ENCODE measurements around the gene SLC8A3. TPM values are rescaled to one million over a fixed set of nuclear protein-coding genes. Genes with fewer than 3 reads are reported as not detected.

Gene SLC8A3
- total and polyA plus RNA-seq, 2 experiments from 2014 or later = not detected

GRCh38 chr14:70114621-70115156 lies 74.1 kb downstream of the SLC8A3 start:
- H3K9ac ChIP-seq = no peak overlapping the region
- DNase-seq = no peak
- no peak for TF ChIP-seq EZH2 (IDR thresholded peaks at IDR 0.05; ENCODE audit: insufficient read depth, poor library complexity, severe bottlenecking)
- no peak for TF ChIP-seq EZH2phosphoT487 (IDR thresholded peaks at IDR 0.05; ENCODE audit: insufficient read depth, low read depth)
- H4K20me1 ChIP-seq (ENCODE audit: insufficient read depth) = no peaks in the 10 kb centered on the region
- WGBS, 2 experiments (ENCODE audit: low coverage in 1 of 2, low lambda C conversion rate in 2 of 2, missing lambda C conversion rate in 2 of 2) = 28 to 36% methylated on average over 10 to 12 of the region's 12 CpGs
- no peaks in the 10 kb centered on the region for H3F3A ChIP-seq (ENCODE audit: insufficient read depth)
- H3K27me3 ChIP-seq (replicated peaks; ENCODE audit: insufficient read depth) = no peaks in the 10 kb centered on the region
- no peaks in the 10 kb centered on the region for H3K36me3 ChIP-seq (ENCODE audit: low read depth)
- in situ Hi-C loops (cut with MboI) = no loop called here
- H3K27ac ChIP-seq = no peak overlapping the region
- no peaks in the 10 kb centered on the region for H3K9me2 ChIP-seq (ENCODE audit: insufficient read depth)
- no peaks in the 10 kb centered on the region for H3K4me1 ChIP-seq (ENCODE audit: insufficient read depth)
- H3K4me3 ChIP-seq = no peak overlapping the region
- H3K4me2 ChIP-seq (ENCODE audit: unreplicated experiment) = no peak overlapping the region
- H3K9me3 ChIP-seq (ENCODE audit: low read depth) = no peaks in the 10 kb centered on the region
- H2AFZ ChIP-seq = no peak overlapping the region
- no peaks in the 10 kb centered on the region for H3K79me2 ChIP-seq (ENCODE audit: insufficient read depth)

- TF ChIP-seq EZH2phosphoT487 (IDR thresholded peaks at IDR 0.05; ENCODE audit: insufficient read depth, low read depth) (no peak), EZH2 (IDR thresholded peaks at IDR 0.05; ENCODE audit: insufficient read depth, poor library complexity, severe bottlenecking) (no peak)
- WGBS, 2 experiments (ENCODE audit: low coverage in 1 of 2, low lambda C conversion rate in 2 of 2, missing lambda C conversion rate in 2 of 2) = 33 to 35% methylated on average over 2 of the region's 2 CpGs
- Histone ChIP-seq H3K4me1 (ENCODE audit: insufficient read depth) (no peaks in the 10 kb centered on the region), H3K27me3 (replicated peaks; ENCODE audit: insufficient read depth) (no peaks in the 10 kb centered on the region), H3K4me3 (no peak overlapping the region), H3K79me2 (ENCODE audit: insufficient read depth) (no peaks in the 10 kb centered on the region), H3F3A (ENCODE audit: insufficient read depth) (no peaks in the 10 kb centered on the region), H3K4me2 (ENCODE audit: unreplicated experiment) (no peak overlapping the region), H3K9ac (no peak overlapping the region), H3K36me3 (ENCODE audit: low read depth) (no peaks in the 10 kb centered on the region), H3K27ac (no peak overlapping the region), H2AFZ (no peak overlapping the region), H4K20me1 (ENCODE audit: insufficient read depth) (no peaks in the 10 kb centered on the region), H3K9me2 (ENCODE audit: insufficient read depth) (no peaks in the 10 kb centered on the region), H3K9me3 (ENCODE audit: low read depth) (no peaks in the 10 kb centered on the region)
- in situ Hi-C loops (cut with MboI) = no loop called here
- no peak for DNase-seq
These were observed 75.5 kb downstream of the SLC8A3 start for GRCh38 chr14:70113211-70113610.

DNA sequence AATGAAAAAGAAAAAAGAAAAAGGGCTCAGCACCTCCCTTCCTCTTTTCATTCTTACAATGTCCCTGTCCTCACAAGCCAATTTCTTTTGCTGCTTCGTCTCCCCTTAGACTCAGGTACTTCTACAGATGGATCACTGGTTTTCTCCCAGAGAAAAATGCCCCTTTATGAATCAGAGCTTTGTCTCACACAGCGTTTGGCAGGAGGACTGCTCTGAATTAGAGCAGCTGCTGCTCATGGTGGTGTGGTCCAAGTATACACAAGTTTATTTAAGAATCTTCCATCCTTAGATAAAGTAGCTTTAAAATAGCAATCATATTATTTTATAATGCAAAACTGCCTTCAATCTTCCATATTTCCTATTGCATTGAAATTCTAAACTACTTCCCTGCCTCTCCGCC lies 80.3 kb downstream of the SLC8A3 start:
- no peak for DNase-seq
- Histone ChIP-seq H3K79me2 (ENCODE audit: insufficient read depth) (no peaks in the 10 kb centered on the region), H4K20me1 (ENCODE audit: insufficient read depth) (no peaks in the 10 kb centered on the region), H3K9ac (no peak overlapping the region), H3F3A (ENCODE audit: insufficient read depth) (no peaks in the 10 kb centered on the region), H3K4me2 (ENCODE audit: unreplicated experiment) (no peak overlapping the region), H3K9me3 (ENCODE audit: low read depth) (no peaks in the 10 kb centered on the region), H3K4me1 (ENCODE audit: insufficient read depth) (no peaks in the 10 kb centered on the region), H2AFZ (no peak overlapping the region), H3K27me3 (replicated peaks; ENCODE audit: insufficient read depth) (peaks cover 17% of the 10 kb centered on the region; the same call in 1 of the 2 replicates), H3K36me3 (ENCODE audit: low read depth) (no peaks in the 10 kb centered on the region), H3K4me3 (no peak overlapping the region), H3K9me2 (ENCODE audit: insufficient read depth) (no peaks in the 10 kb centered on the region), H3K27ac (no peak overlapping the region)
- in situ Hi-C loops (cut with MboI) = no loop called here
- 10 to 12% methylated on average over 3 of the region's 3 CpGs for WGBS, 2 experiments (ENCODE audit: low coverage in 1 of 2, low lambda C conversion rate in 2 of 2, missing lambda C conversion rate in 2 of 2)
- no peak for TF ChIP-seq EZH2phosphoT487 (IDR thresholded peaks at IDR 0.05; ENCODE audit: insufficient read depth, low read depth)
- no peak for TF ChIP-seq EZH2 (IDR thresholded peaks at IDR 0.05; ENCODE audit: insufficient read depth, poor library complexity, severe bottlenecking)

GRCh38 chr14:70107309-70107708 lies 81.4 kb downstream of the SLC8A3 start:
- Histone ChIP-seq H3K9me2 (ENCODE audit: insufficient read depth) (no peaks in the 10 kb centered on the region), H4K20me1 (ENCODE audit: insufficient read depth) (no peaks in the 10 kb centered on the region), H3K27me3 (replicated peaks; ENCODE audit: insufficient read depth) (peaks cover 19% of the 10 kb centered on the region; the same call in 1 of the 2 replicates), H3K27ac (no peak overlapping the region), H3K4me3 (no peak overlapping the region), H3F3A (ENCODE audit: insufficient read depth) (no peaks in the 10 kb centered on the region), H3K36me3 (ENCODE audit: low read depth) (no peaks in the 10 kb centered on the region), H3K4me1 (ENCODE audit: insufficient read depth) (no peaks in the 10 kb centered on the region), H3K9ac (no peak overlapping the region), H2AFZ (no peak overlapping the region), H3K79me2 (ENCODE audit: insufficient read depth) (no peaks in the 10 kb centered on the region), H3K4me2 (ENCODE audit: unreplicated experiment) (no peak overlapping the region), H3K9me3 (ENCODE audit: low read depth) (no peaks in the 10 kb centered on the region)
- in situ Hi-C loops (cut with MboI) = no loop called here
- WGBS, 2 experiments (ENCODE audit: low coverage in 1 of 2, low lambda C conversion rate in 2 of 2, missing lambda C conversion rate in 2 of 2) = 25 to 28% methylated on average over 2 of the region's 2 CpGs
- TF ChIP-seq EZH2 (IDR thresholded peaks at IDR 0.05; ENCODE audit: insufficient read depth, poor library complexity, severe bottlenecking) = no peak
- no peak for TF ChIP-seq EZH2phosphoT487 (IDR thresholded peaks at IDR 0.05; ENCODE audit: insufficient read depth, low read depth)
- no peak for DNase-seq

DNA sequence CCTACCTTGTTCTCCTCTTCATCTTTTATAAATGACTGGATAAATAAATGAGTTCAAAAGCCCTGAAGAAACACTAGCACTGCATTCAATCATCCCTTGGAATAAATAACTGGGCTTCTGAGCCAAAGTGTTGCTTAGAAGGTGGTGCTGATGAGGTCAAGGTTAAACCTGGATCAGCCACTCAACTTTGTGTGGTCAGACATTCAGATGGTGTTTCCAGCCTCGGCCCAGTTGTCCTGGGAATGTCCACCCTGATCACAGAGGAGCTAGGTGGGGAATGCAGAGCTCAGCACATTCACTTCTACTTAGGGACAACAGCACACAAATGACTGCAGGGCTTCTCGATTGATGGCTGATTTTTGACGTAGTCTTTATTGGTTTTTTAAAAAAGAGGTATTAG lies 88.7 kb downstream of the SLC8A3 start:
- Histone ChIP-seq H4K20me1 (ENCODE audit: insufficient read depth) (no peaks in the 10 kb centered on the region), H3F3A (ENCODE audit: insufficient read depth) (no peaks in the 10 kb centered on the region), H3K4me1 (ENCODE audit: insufficient read depth) (no peaks in the 10 kb centered on the region), H3K4me2 (ENCODE audit: unreplicated experiment) (no peak overlapping the region), H3K79me2 (ENCODE audit: insufficient read depth) (no peaks in the 10 kb centered on the region), H3K4me3 (no peak overlapping the region), H3K36me3 (ENCODE audit: low read depth) (no peaks in the 10 kb centered on the region), H3K9ac (no peak overlapping the region), H2AFZ (no peak overlapping the region), H3K9me2 (ENCODE audit: insufficient read depth) (no peaks in the 10 kb centered on the region), H3K27me3 (replicated peaks; ENCODE audit: insufficient read depth) (peaks cover 15% of the 10 kb centered on the region; the same call in 1 of the 2 replicates), H3K9me3 (ENCODE audit: low read depth) (no peaks in the 10 kb centered on the region), H3K27ac (no peak overlapping the region)
- TF ChIP-seq EZH2 (IDR thresholded peaks at IDR 0.05; ENCODE audit: insufficient read depth, poor library complexity, severe bottlenecking) = no peak
- no peak for TF ChIP-seq EZH2phosphoT487 (IDR thresholded peaks at IDR 0.05; ENCODE audit: insufficient read depth, low read depth)
- in situ Hi-C loops (cut with MboI) = no loop called here
- DNase-seq = no peak
- WGBS, 2 experiments (ENCODE audit: low coverage in 1 of 2, low lambda C conversion rate in 2 of 2, missing lambda C conversion rate in 2 of 2) = 22 to 23% methylated on average over 3 of the region's 3 CpGs
